Measurements from ENCODE around the gene TBC1D16.

TBC1D16 gene

DNA sequence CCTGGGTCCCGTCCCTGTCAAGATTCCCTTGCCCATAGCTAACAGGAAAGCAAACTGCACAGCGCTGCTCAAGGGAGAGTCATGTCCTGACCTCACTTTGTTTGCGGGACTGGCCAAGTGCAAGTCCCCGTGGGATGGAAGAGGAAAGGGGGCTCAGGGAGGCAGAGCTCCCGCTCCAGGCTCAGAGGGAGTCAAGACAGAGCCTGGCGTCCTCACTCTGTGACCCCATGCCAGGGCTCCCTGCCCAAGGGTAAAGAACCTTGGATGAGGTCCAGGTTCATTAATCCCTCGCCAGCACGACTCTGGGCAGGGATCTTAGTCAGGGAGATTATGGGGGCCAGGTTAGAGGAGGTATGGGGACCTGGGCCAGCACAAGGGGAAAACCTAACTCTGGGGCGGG, 145.0 kb downstream of the TBC1D16 start:
- H3K27ac ChIP-seq, result no peak overlapping the region
- TF ChIP-seq, protein P1, sequence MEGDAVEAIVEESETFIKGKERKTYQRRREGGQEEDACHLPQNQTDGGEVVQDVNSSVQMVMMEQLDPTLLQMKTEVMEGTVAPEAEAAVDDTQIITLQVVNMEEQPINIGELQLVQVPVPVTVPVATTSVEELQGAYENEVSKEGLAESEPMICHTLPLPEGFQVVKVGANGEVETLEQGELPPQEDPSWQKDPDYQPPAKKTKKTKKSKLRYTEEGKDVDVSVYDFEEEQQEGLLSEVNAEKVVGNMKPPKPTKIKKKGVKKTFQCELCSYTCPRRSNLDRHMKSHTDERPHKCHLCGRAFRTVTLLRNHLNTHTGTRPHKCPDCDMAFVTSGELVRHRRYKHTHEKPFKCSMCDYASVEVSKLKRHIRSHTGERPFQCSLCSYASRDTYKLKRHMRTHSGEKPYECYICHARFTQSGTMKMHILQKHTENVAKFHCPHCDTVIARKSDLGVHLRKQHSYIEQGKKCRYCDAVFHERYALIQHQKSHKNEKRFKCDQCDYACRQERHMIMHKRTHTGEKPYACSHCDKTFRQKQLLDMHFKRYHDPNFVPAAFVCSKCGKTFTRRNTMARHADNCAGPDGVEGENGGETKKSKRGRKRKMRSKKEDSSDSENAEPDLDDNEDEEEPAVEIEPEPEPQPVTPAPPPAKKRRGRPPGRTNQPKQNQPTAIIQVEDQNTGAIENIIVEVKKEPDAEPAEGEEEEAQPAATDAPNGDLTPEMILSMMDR (conservative IDR thresholded peaks at IDR 0.05), result no peak

DNA sequence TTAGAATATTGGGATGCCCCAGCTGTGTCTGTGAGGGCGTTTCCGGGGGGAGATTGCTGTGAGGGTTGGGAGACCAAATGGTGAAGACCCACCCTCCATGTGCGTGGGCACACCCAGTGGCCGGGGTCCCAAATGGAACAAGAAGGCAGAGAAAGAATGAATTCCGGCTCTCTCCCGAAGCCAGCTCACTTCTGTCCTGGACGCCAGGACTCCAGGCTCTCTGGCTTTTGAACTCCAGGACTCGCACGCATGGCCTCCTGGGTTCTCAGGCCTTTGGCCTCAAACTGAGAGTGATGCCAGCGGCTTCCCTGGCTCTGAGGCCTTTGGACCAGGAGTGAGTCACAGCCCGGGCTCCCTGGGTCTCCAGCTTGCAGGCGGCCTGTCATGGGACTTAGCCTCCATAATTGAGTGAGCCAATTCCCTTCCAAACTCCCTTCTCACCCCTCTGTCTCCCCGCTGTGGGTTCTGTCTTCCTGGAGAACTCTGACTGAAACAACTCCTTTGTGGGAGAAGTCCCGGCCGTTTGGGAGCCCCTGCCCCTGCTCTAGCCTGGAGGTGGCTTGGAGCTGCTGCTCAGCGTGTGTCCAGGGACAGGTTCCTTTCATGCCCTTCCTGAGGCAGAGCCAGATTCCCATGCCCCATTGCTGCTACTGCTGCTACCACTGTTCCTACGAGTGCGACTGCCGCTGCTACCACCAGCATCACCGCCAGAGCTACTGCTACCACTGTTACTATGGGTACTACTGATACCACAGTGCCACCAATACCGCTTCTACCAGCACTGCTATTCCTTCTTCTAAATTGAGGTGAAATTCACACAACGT, 146.6 kb downstream of the TBC1D16 start:
- H3K27ac ChIP-seq, result no peak overlapping the region
- TF ChIP-seq, protein P1 (conservative IDR thresholded peaks at IDR 0.05), result no peak
- TF ChIP-seq ZFX (IDR thresholded peaks at IDR 0.05), result no peak

DNA sequence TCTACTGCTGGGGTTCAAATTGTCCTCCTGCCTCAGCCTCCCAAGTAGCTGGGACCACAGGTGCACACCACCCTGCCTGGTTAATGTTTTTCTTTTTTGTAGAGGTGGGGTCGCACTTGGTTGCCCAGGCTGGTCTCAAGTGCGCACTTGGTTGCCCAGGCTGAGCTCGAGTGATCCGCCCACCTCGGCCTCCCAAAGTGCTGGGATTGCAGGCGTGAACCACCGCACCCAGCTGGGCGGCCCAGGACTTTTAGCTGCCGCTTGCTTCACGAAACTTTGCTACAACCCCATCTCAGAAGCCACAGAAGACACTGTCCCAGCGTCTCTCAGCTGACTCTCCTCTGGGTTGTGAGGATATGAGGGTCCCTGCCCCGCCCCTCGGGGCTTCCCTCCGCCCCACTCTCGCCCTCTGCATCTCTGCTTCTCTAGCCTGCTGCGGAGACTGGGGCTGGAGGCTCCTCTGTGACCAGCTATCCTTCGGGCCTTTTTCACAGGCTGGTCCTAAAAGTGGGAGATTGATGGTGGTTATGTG, 147.6 kb downstream of the TBC1D16 start:
- H3K27ac ChIP-seq, result no peak overlapping the region
- no peak for TF ChIP-seq ZFX (IDR thresholded peaks at IDR 0.05)
- TF ChIP-seq, protein P1 (conservative IDR thresholded peaks at IDR 0.05), result no peak

DNA sequence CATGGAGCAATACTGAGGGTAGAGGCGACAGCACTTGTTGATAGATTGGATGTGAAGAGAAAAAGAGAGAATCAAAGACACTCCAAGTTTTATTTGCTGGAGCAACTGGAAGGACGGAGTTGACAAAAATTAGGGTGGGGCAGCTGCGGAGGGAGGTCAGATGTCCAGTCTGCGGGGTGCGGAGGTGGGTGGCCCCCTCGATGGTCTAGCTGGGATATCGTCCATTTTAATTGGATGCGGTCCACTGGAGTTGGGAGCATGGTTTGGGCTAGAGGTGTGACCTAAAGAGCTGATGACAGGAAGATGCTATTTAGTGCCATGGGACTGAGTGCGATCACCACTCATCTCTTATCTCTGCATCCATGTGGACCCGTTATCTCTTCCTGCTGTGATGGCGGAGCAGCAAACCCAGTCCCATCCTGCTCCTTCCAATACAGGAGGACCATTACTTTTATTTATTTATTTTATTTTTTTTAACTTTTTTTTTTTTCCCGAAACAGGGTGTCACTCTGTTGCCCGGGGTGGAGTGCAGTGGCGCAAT, 148.2 kb downstream of the TBC1D16 start:
- TF ChIP-seq, protein P1 (conservative IDR thresholded peaks at IDR 0.05), result no peak
- TF ChIP-seq ZFX (IDR thresholded peaks at IDR 0.05), result no peak

DNA sequence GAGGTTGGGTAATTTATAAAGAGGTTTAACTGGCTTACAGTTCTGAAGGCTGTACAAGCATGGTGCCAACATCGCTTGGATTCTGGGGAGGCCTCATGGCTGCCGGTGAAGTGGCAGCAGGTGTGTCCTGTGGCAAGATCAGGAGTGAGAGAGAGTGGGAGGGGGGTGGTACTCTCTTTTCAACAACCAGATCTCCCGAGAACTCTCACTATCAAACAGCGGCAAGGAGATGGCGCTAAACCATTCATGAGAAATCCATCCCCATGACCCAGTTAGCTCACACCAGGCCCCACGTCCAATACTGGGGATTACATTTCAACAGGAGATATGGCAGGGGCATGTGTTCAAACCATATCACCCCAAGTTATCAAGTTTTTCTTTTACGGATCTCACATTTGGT, 152.5 kb downstream of the TBC1D16 start:
- H3K27ac ChIP-seq, result no peak overlapping the region
- no peak for TF ChIP-seq ZFX (IDR thresholded peaks at IDR 0.05)
- TF ChIP-seq, protein P1 (conservative IDR thresholded peaks at IDR 0.05), result no peak

More for the DNA sequence above, 148.2 kb downstream of the TBC1D16 start:
- H3K27ac ChIP-seq, result no peak overlapping the region

Data from C4-2B (cell line).